GM19351 (cell line): ENCODE data around the gene ARHGEF10L.

Experiments
- ATAC-seq: cut with Tn5 transposase; IDR thresholded peaks from one replicate; pipeline ENCODE4 v1.9.1; 2021; ENCODE audit warnings: mild to moderate bottlenecking, moderate library complexity; ENCODE audit not compliant: unreplicated experiment

Gene ARHGEF10L

GRCh38 chr1:17649371-17650106 lies 110.0 kb downstream of the ARHGEF10L start:
- no peak for ATAC-seq

GRCh38 chr1:17653276-17653675 lies 113.8 kb downstream of the ARHGEF10L start:
- ATAC-seq: no peak

- no peak for ATAC-seq
Observed at GRCh38 chr1:17653728-17654351, 114.3 kb downstream of the ARHGEF10L start.

GRCh38 chr1:17654519-17654918 lies 115.0 kb downstream of the ARHGEF10L start:
- no peak for ATAC-seq

GRCh38 chr1:17655169-17655568 lies 115.7 kb downstream of the ARHGEF10L start:
- ATAC-seq: no peak

GRCh38 chr1:17655922-17656321 lies 116.4 kb downstream of the ARHGEF10L start:
- ATAC-seq: no peak

- no peak for ATAC-seq
Observed at GRCh38 chr1:17657436-17657835, 117.9 kb downstream of the ARHGEF10L start.

- ATAC-seq: no peak
Observed at GRCh38 chr1:17658837-17659236, 119.3 kb downstream of the ARHGEF10L start.

- ATAC-seq: no peak
Observed at GRCh38 chr1:17661546-17662157, 122.2 kb downstream of the ARHGEF10L start.

- ATAC-seq: no peak
Observed at GRCh38 chr1:17662296-17662695, 122.8 kb downstream of the ARHGEF10L start.

- ATAC-seq: no peak
Observed at GRCh38 chr1:17662786-17663185, 123.3 kb downstream of the ARHGEF10L start.

GRCh38 chr1:17663646-17664045 lies 124.1 kb downstream of the ARHGEF10L start:
- ATAC-seq: no peak

GRCh38 chr1:17664322-17664721 lies 124.8 kb downstream of the ARHGEF10L start:
- ATAC-seq: no peak

- ATAC-seq: no peak
Observed at GRCh38 chr1:17665054-17665453, 125.6 kb downstream of the ARHGEF10L start.

GRCh38 chr1:17665950-17666720 lies 126.6 kb downstream of the ARHGEF10L start:
- no peak for ATAC-seq

GRCh38 chr1:17667641-17668040 lies 128.1 kb downstream of the ARHGEF10L start:
- no peak for ATAC-seq

- no peak for ATAC-seq
Observed at GRCh38 chr1:17668195-17668594, 128.7 kb downstream of the ARHGEF10L start.

GRCh38 chr1:17668624-17669175 lies 129.2 kb downstream of the ARHGEF10L start:
- ATAC-seq: no peak

GRCh38 chr1:17669305-17669704 lies 129.8 kb downstream of the ARHGEF10L start:
- ATAC-seq: no peak

GRCh38 chr1:17669866-17670451 lies 130.5 kb downstream of the ARHGEF10L start:
- no peak for ATAC-seq
